GM12874 (cell line): Measurements from ENCODE around the gene TNFRSF1B.

ENCODE experiments used
- CTCF ChIP-seq: IDR thresholded peaks from 2 replicates; pipeline ENCODE4 v1.5.1; 2011; ENCODE audit warnings: low read depth, mild to moderate bottlenecking, control low read depth, low read length, moderate library complexity; ENCODE audit not compliant: insufficient read depth

TNFRSF1B gene

DNA sequence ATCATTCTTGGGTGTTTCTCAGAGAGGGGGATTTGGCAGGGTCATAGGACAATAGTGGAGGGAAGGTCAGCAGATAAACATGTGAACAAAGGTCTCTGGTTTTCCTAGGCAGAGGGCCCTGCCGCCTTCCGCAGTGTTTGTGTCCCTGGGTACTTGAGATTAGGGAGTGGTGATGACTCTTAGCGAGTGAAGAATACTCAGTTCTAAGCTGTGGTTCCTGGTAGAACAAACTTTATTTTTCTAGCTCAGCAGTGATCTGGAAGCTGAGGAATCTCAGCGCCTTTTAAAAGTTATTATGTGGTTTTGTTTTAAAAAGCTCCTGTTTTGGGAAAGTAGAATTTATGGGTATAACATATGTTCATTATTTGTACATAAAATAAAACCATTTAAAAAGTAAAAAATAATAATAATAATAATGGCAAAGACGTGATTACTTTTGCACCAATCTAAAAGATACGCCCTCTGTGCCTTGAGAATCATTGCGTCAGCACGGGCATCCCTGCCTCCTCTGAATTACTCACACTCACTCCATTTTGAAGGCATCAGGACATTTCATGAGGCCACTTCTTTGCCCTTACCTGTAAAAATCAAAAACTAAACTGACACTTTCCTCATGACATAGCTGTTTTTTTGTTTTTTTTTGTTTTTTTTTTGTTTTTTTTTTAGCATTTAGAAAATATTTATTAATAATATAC is 29.7 kb upstream of the TNFRSF1B start:
- TF ChIP-seq CTCF: no peak

GRCh38 chr1:12138196-12139168 is 28.3 kb upstream of the TNFRSF1B start:
- no peak for TF ChIP-seq CTCF

- no peak for TF ChIP-seq CTCF
These were observed 26.8 kb upstream of the TNFRSF1B start for GRCh38 chr1:12140016-12140415.

DNA sequence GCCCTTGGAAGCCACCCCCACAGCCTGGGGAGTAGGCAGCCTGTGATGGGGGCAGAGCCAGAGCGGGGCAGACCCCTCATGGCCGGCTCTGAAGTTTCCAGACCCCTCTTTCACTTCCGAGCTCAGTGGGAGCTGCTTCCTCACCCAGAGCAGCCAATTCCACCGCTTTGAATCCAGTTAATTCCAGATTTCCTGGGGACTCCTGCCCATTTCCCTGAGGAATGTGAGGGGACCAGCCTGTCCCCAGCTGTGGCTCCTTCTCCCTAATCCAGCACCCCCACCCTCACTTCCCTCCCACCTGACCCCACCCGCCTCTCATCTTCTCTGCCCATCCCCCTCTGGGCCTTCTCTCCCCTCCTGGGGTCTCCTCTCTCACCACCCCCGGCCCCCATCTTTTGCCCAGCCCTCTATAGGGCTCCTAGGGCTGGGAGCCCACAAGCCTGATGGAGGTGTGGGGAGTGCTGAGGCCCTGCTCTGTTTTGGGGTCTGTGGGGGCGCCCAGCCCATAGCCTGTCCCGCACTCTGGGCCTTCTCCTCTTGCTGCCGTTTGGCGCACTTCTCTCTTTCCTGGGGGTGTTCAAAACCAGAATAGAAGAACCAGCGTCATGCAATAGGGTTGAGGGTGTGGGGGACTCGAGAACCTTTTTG is 26.2 kb upstream of the TNFRSF1B start:
- TF ChIP-seq CTCF: no peak

- TF ChIP-seq CTCF: no peak
These were observed 25.5 kb upstream of the TNFRSF1B start for GRCh38 chr1:12141163-12141850.

DNA sequence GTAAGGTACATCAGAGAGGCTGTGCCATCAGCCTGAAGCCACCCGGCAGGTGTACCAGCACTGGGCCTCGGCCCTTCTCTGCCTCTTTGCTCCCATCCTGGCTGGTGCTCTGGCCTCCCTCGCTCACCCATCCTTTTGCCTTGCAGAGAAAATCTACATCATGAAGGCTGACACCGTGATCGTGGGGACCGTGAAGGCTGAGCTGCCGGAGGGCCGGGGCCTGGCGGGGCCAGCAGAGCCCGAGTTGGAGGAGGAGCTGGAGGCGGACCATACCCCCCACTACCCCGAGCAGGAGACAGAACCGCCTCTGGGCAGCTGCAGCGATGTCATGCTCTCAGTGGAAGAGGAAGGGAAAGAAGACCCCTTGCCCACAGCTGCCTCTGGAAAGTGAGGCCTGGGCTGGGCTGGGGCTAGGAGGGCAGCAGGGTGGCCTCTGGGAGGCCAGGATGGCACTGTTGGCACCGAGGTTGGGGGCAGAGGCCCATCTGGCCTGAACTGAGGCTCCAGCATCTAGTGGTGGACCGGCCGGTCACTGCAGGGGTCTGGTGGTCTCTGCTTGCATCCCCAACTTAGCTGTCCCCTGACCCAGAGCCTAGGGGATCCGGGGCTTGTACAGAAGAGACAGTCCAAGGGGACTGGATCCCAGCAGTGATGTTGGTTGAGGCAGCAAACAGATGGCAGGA is 24.5 kb upstream of the TNFRSF1B start:
- no peak for TF ChIP-seq CTCF
